ENCODE measurements around the gene PNPLA3. TPM values are rescaled to one million over a fixed set of nuclear protein-coding genes. Genes with fewer than 3 reads are reported as not detected.

PNPLA3 gene
- total and polyA plus RNA-seq, 4 donors: 0.41 to 2.2 (median 0.99) TPM

- ATAC-seq (ENCODE audit: insufficient read depth, low FRiP score) (no peak), DNase-seq (no peak)
- Histone ChIP-seq H3K27ac (ENCODE audit: low read depth in 1 of 2, low read length in 1 of 2) (no peak overlapping the region), H3K4me3 (no peak overlapping the region), H3K27me3 (ENCODE audit: control insufficient read depth in 3 of 3, insufficient read depth in 3 of 3, low read length in 2 of 3) (peaks cover 0 to 12% (median 8%) of the 10 kb centered on the region in 3 donors), H3K4me1 (ENCODE audit: control insufficient read depth in 5 of 5, insufficient read depth in 5 of 5, low read length in 5 of 5) (no peaks in the 10 kb centered on the region), H3K36me3 (ENCODE audit: control insufficient read depth in 4 of 4, insufficient read depth in 4 of 4, low read length in 4 of 4) (no peaks in the 10 kb centered on the region), H3K9ac (ENCODE audit: insufficient read depth in 1 of 2, low read length in 2 of 2) (no peak overlapping the region), H3K9me3 (ENCODE audit: control insufficient read depth in 4 of 4, insufficient read depth in 3 of 4, low read length in 3 of 4) (peaks cover 0 to 5% (median 0%) of the 10 kb centered on the region in 4 donors)
- no peak for TF ChIP-seq CTCF (IDR thresholded peaks at IDR 0.05; ENCODE audit: control extremely low read depth, extremely low read depth)
- 93% methylated on average over 6 of the region's 6 CpGs for WGBS, 2 donors
These were observed 37.8 kb upstream of the PNPLA3 start for GRCh38 chr22:43885786-43886185.

GRCh38 chr22:43886231-43886630 lies 37.4 kb upstream of the PNPLA3 start:
- TF ChIP-seq CTCF (IDR thresholded peaks at IDR 0.05; ENCODE audit: control extremely low read depth, extremely low read depth): no peak
- no peak overlapping the region for H3K27ac ChIP-seq (ENCODE audit: low read depth in 1 of 2, low read length in 1 of 2)
- H3K4me3 ChIP-seq: no peak overlapping the region
- H3K9ac ChIP-seq (ENCODE audit: insufficient read depth in 1 of 2, low read length in 2 of 2): no peak overlapping the region
- peaks cover 0 to 17% (median 11%) of the 10 kb centered on the region in 3 donors for H3K27me3 ChIP-seq (ENCODE audit: control insufficient read depth in 3 of 3, insufficient read depth in 3 of 3, low read length in 2 of 3)
- ATAC-seq (ENCODE audit: insufficient read depth, low FRiP score) (no peak), DNase-seq (no peak)
- H3K36me3 ChIP-seq (ENCODE audit: control insufficient read depth in 4 of 4, insufficient read depth in 4 of 4, low read length in 4 of 4): no peaks in the 10 kb centered on the region
- 70% methylated on average over 8 of the region's 8 CpGs for WGBS, 2 donors
- H3K4me1 ChIP-seq (ENCODE audit: control insufficient read depth in 5 of 5, insufficient read depth in 5 of 5, low read length in 5 of 5): no peaks in the 10 kb centered on the region
- H3K9me3 ChIP-seq (ENCODE audit: control insufficient read depth in 4 of 4, insufficient read depth in 3 of 4, low read length in 3 of 4): peaks cover 0 to 5% (median 0%) of the 10 kb centered on the region in 4 donors

- no peak overlapping the region for H3K27ac ChIP-seq (ENCODE audit: low read depth in 1 of 2, low read length in 1 of 2)
- H3K4me1 ChIP-seq (ENCODE audit: control insufficient read depth in 5 of 5, insufficient read depth in 5 of 5, low read length in 5 of 5): no peaks in the 10 kb centered on the region
- no peak for TF ChIP-seq CTCF (IDR thresholded peaks at IDR 0.05; ENCODE audit: control extremely low read depth, extremely low read depth)
- no peaks in the 10 kb centered on the region for H3K36me3 ChIP-seq (ENCODE audit: control insufficient read depth in 4 of 4, insufficient read depth in 4 of 4, low read length in 4 of 4)
- no peak overlapping the region for H3K9ac ChIP-seq (ENCODE audit: insufficient read depth in 1 of 2, low read length in 2 of 2)
- ATAC-seq (ENCODE audit: insufficient read depth, low FRiP score): no peak
- H3K4me3 ChIP-seq: no peak overlapping the region
- DNase-seq: no peak
- H3K27me3 ChIP-seq (ENCODE audit: control insufficient read depth in 3 of 3, insufficient read depth in 3 of 3, low read length in 2 of 3): peaks cover 0 to 27% (median 19%) of the 10 kb centered on the region in 3 donors
- H3K9me3 ChIP-seq (ENCODE audit: control insufficient read depth in 4 of 4, insufficient read depth in 3 of 4, low read length in 3 of 4): peaks cover 0 to 7% (median 0%) of the 10 kb centered on the region in 4 donors
- WGBS, 2 donors: 73 to 76% methylated on average over 4 of the region's 4 CpGs
These were observed 36.2 kb upstream of the PNPLA3 start for GRCh38 chr22:43887391-43887790.

- DNase-seq (no peak), ATAC-seq (ENCODE audit: insufficient read depth, low FRiP score) (no peak)
- WGBS, 2 donors: 74 to 89% methylated on average over 4 of the region's 4 CpGs
- no peak for TF ChIP-seq CTCF (IDR thresholded peaks at IDR 0.05; ENCODE audit: control extremely low read depth, extremely low read depth)
- peaks cover 0 to 34% (median 26%) of the 10 kb centered on the region in 3 donors for H3K27me3 ChIP-seq (ENCODE audit: control insufficient read depth in 3 of 3, insufficient read depth in 3 of 3, low read length in 2 of 3)
- H3K4me1 ChIP-seq (ENCODE audit: control insufficient read depth in 5 of 5, insufficient read depth in 5 of 5, low read length in 5 of 5): no peaks in the 10 kb centered on the region
- no peak overlapping the region for H3K27ac ChIP-seq (ENCODE audit: low read depth in 1 of 2, low read length in 1 of 2)
- peaks cover 0 to 7% (median 0%) of the 10 kb centered on the region in 4 donors for H3K9me3 ChIP-seq (ENCODE audit: control insufficient read depth in 4 of 4, insufficient read depth in 3 of 4, low read length in 3 of 4)
- no peaks in the 10 kb centered on the region for H3K36me3 ChIP-seq (ENCODE audit: control insufficient read depth in 4 of 4, insufficient read depth in 4 of 4, low read length in 4 of 4)
- no peak overlapping the region for H3K4me3 ChIP-seq
- no peak overlapping the region for H3K9ac ChIP-seq (ENCODE audit: insufficient read depth in 1 of 2, low read length in 2 of 2)
These were observed 34.9 kb upstream of the PNPLA3 start for GRCh38 chr22:43888740-43889139.

Data from lung (tissue), 12 donors.